WTC11 (cell line): Measurements from ENCODE around the gene MTHFD1L. TPM values are rescaled to one million over a fixed set of nuclear protein-coding genes. Genes with fewer than 3 reads are reported as not detected.
A peak's percentile ranks its signal among the peaks of the same experiment; 100 is the strongest.

ENCODE experiments used
- ATAC-seq: fragments of 200-7000 bp; cut with Tn5 transposase; 2 replicates; pipeline ENCODE4 v1.10.0; 2021; ENCODE audit warnings: mild to moderate bottlenecking, moderate library complexity
- CTCF ChIA-PET: fragments of 300-600 bp; sonication (Branson Sonifier 250); formaldehyde crosslinking; loops from one replicate; lab custom pipeline; 2021; ENCODE audit warnings: antibody characterized with exemption; lab: Charles Lee
- POLR2A ChIA-PET: fragments of 350-600 bp; sonication (Branson Sonifier 250); formaldehyde crosslinking; loops from one replicate; lab custom pipeline; 2021; ENCODE audit warnings: antibody characterized with exemption; lab: Charles Lee
- DNase-seq: peaks from one replicate; pipeline ENCODE4 v3.0.0; 2021; ENCODE audit warnings: low spot score
- H3K27ac Mint-ChIP-seq: 2 replicates; pipeline ENCODE4 v1.8.0; 2021; ENCODE audit warnings: mixed read lengths
- H3K27me3 Mint-ChIP-seq: 2 replicates; pipeline ENCODE4 v1.8.0; 2021; ENCODE audit warnings: low read depth, mild to moderate bottlenecking, moderate library complexity, mixed read lengths
- H3K36me3 Mint-ChIP-seq: 2 replicates; pipeline ENCODE4 v1.8.0; 2021; ENCODE audit warnings: mixed read lengths
- H3K4me1 Mint-ChIP-seq: 2 replicates; pipeline ENCODE4 v1.8.0; 2022; ENCODE audit warnings: mixed read lengths
- H3K4me3 Mint-ChIP-seq: 2 replicates; pipeline ENCODE4 v1.8.0; 2021; ENCODE audit warnings: mild to moderate bottlenecking, moderate library complexity, mixed read lengths
- H3K9me3 Mint-ChIP-seq: 2 replicates; pipeline ENCODE4 v1.8.0; 2021; ENCODE audit warnings: mixed read lengths
- ATF1 ChIP-seq: sonication (generic); formaldehyde crosslinking; IDR thresholded peaks from 2 replicates; pipeline ENCODE4 v1.8.1; 2023; ENCODE audit warnings: mild to moderate bottlenecking, moderate library complexity, missing genetic modification reagents
- ELF4 ChIP-seq: sonication (generic); formaldehyde crosslinking; IDR thresholded peaks from 2 replicates; pipeline ENCODE4 v1.8.1; 2022; ENCODE audit warnings: low read depth, mild to moderate bottlenecking, moderate library complexity, missing genetic modification reagents
- EMX1 ChIP-seq: fragments of 250-450 bp; sonication (Bioruptor Pico); IDR thresholded peaks from 2 replicates; pipeline ENCODE4 v1.8.0; 2021; ENCODE audit warnings: mild to moderate bottlenecking
- FOXP1 ChIP-seq: sonication (generic); formaldehyde crosslinking; IDR thresholded peaks from 2 replicates; pipeline ENCODE4 v1.8.0; 2022; ENCODE audit warnings: missing genetic modification reagents, mild to moderate bottlenecking, moderate library complexity, borderline replicate concordance
- GABPB1 ChIP-seq: sonication (generic); formaldehyde crosslinking; IDR thresholded peaks from 2 replicates; pipeline ENCODE4 v1.8.1; 2023; ENCODE audit warnings: mild to moderate bottlenecking, missing genetic modification reagents
- HMGA2 ChIP-seq: fragments of 250-450 bp; sonication (Bioruptor Pico); IDR thresholded peaks from 2 replicates; pipeline ENCODE4 v1.4.0; 2021; ENCODE audit warnings: mild to moderate bottlenecking, moderate library complexity
- MXD4 ChIP-seq: fragments of 250-450 bp; sonication (Bioruptor Pico); IDR thresholded peaks from 2 replicates; pipeline ENCODE4 v1.8.0; 2021; ENCODE audit warnings: mild to moderate bottlenecking, moderate library complexity, borderline replicate concordance
- NR1H2 ChIP-seq: sonication (generic); formaldehyde crosslinking; IDR thresholded peaks from 2 replicates; pipeline ENCODE4 v1.9.0; 2021; ENCODE audit warnings: mild to moderate bottlenecking, moderate library complexity, missing genetic modification reagents
- SMAD3 ChIP-seq: sonication (generic); formaldehyde crosslinking; IDR thresholded peaks from 2 replicates; pipeline ENCODE4 v1.8.0; 2022; ENCODE audit warnings: missing genetic modification reagents, mild to moderate bottlenecking, borderline replicate concordance
- TCF7 ChIP-seq: sonication (generic); formaldehyde crosslinking; IDR thresholded peaks from 2 replicates; pipeline ENCODE4 v1.8.0; 2022; ENCODE audit warnings: mild to moderate bottlenecking, low read depth, missing genetic modification reagents, moderate library complexity
- TEAD1 ChIP-seq: sonication (generic); formaldehyde crosslinking; IDR thresholded peaks from 2 replicates; pipeline ENCODE4 v1.8.0; 2022; ENCODE audit warnings: mild to moderate bottlenecking, missing genetic modification reagents
- ZNF263 ChIP-seq: sonication (generic); formaldehyde crosslinking; IDR thresholded peaks from 2 replicates; pipeline ENCODE4 v1.8.1; 2022; ENCODE audit warnings: low read depth, mild to moderate bottlenecking, moderate library complexity, missing genetic modification reagents
- ZNF416 ChIP-seq: fragments of 250-450 bp; sonication (Bioruptor Pico); IDR thresholded peaks from 2 replicates; pipeline ENCODE4 v1.9.0; 2021; ENCODE audit warnings: mild to moderate bottlenecking, inconsistent platforms
- total RNA-seq: library from RNA; stranded (reverse); gene quantifications from 3 replicates; pipeline ENCODE4 v1.2.3, GENCODE V29; 2021
- TF ChIP-seq, protein P1 (sequence below): fragments of 250-450 bp; sonication (Bioruptor Pico); IDR thresholded peaks from 2 replicates; pipeline ENCODE4 v1.8.0; 2021; ENCODE audit warnings: mild to moderate bottlenecking
- TF ChIP-seq, protein P2 (sequence below): fragments of 250-450 bp; sonication (Bioruptor Pico); IDR thresholded peaks from 2 replicates; pipeline ENCODE4 v1.9.0; 2021; ENCODE audit warnings: mild to moderate bottlenecking
- TF ChIP-seq, protein P3 (sequence below): sonication (generic); formaldehyde crosslinking; IDR thresholded peaks from 2 replicates; pipeline ENCODE4 v1.8.1; 2022; ENCODE audit warnings: low read depth, missing genetic modification reagents, borderline replicate concordance
- TF ChIP-seq, protein P4 (sequence below): fragments of 250-450 bp; sonication (Bioruptor Pico); IDR thresholded peaks from 2 replicates; pipeline ENCODE4 v2.1.2; 2022; ENCODE audit warnings: mild to moderate bottlenecking, moderate library complexity
- TF ChIP-seq, protein P5 (sequence below): sonication (generic); formaldehyde crosslinking; IDR thresholded peaks from 2 replicates; pipeline ENCODE4 v1.8.1; 2023; ENCODE audit warnings: mild to moderate bottlenecking, missing genetic modification reagents, borderline replicate concordance
- TF ChIP-seq, protein P6 (sequence below): fragments of 250-450 bp; sonication (Bioruptor Pico); IDR thresholded peaks from 2 replicates; pipeline ENCODE4 v1.9.0; 2021; ENCODE audit warnings: mild to moderate bottlenecking, borderline replicate concordance

The MTHFD1L gene
- total RNA-seq, 1 experiment from 2014 or later, result 104 TPM

DNA sequence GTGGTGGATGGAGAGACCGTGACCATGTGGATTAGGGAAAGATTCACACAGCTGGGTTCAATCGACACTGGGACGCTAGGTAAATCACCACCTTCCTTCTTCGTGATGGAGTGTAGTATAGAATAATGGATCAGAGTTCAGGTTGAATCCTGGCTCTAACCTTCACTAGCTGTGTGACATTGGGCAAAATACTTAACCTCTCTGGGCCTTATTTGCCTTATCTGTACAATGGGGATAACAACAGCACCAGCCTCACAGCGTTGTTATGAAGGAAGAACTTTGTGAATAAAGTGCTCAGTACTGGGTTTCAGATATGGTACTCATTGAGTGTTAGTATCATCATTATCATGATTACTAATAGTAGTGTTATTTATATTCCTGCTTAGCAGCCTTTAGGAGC is 248.1 kb downstream of the MTHFD1L start:
- ATAC-seq, result no peak
- peaks cover 3% of the 10 kb centered on the region for H3K4me1 Mint-ChIP-seq
- H3K4me3 Mint-ChIP-seq, result no peak overlapping the region
- H3K27ac Mint-ChIP-seq, result no peak overlapping the region
- no peaks in the 10 kb centered on the region for H3K9me3 Mint-ChIP-seq
- H3K36me3 Mint-ChIP-seq, result no peaks in the 10 kb centered on the region
- H3K27me3 Mint-ChIP-seq, result no peaks in the 10 kb centered on the region
- TF ChIP-seq ATF1 (CRISPR knock-in tag) (no peak), NR1H2 (CRISPR knock-in tag) (no peak), GABPB1 (CRISPR knock-in tag) (no peak), FOXP1 (CRISPR knock-in tag) (no peak), HMGA2 (CRISPR knock-in tag) (no peak)
- TF ChIP-seq, protein P1, sequence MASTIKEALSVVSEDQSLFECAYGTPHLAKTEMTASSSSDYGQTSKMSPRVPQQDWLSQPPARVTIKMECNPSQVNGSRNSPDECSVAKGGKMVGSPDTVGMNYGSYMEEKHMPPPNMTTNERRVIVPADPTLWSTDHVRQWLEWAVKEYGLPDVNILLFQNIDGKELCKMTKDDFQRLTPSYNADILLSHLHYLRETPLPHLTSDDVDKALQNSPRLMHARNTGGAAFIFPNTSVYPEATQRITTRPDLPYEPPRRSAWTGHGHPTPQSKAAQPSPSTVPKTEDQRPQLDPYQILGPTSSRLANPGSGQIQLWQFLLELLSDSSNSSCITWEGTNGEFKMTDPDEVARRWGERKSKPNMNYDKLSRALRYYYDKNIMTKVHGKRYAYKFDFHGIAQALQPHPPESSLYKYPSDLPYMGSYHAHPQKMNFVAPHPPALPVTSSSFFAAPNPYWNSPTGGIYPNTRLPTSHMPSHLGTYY, result no peak
- TF ChIP-seq, protein P2, sequence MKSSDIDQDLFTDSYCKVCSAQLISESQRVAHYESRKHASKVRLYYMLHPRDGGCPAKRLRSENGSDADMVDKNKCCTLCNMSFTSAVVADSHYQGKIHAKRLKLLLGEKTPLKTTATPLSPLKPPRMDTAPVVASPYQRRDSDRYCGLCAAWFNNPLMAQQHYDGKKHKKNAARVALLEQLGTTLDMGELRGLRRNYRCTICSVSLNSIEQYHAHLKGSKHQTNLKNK (CRISPR knock-in tag), result no peak
- DNase-seq, result no peak
- ChIA-PET POLR2A (no interaction called here), CTCF (no interaction called here)

DNA sequence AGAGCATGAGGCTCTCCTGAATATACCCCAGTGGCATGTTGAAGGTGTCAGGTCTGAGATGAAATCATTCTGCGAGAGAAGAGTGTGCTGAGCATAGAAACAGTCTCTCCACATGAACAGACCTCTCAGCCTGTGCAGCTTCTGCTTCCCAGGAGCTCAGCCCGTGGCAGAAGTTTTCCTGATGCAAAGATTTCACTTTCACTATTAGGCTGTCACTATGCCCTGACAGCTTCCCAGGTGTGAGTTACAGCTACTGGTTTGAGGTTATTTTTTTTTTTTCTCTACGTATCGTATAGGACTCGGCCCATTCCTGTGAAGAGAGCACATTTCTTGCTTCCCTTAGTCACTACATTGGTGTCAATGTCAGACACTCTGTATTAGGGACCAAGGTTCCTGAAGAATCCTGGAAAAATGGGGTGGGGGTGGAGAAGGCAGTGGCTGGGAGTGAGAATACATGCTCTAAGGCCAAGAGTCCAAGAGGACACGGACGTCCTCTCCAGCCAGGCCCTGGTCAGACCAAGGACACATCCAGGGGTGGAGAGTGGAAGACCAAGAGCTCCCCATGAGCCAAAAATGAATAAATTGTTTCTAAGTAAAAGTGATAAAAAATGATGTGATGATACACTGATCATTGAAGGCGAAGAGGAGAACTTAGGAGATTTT is 253.1 kb downstream of the MTHFD1L start:
- DNase-seq (no peak), ATAC-seq (no peak)
- peak overlapping the region; percentile 49; the same call in 1 of the 2 replicates for H3K27ac Mint-ChIP-seq
- H3K4me1 Mint-ChIP-seq, result no peaks in the 10 kb centered on the region
- no peak overlapping the region for H3K4me3 Mint-ChIP-seq
- H3K9me3 Mint-ChIP-seq, result no peaks in the 10 kb centered on the region
- no peaks in the 10 kb centered on the region for H3K27me3 Mint-ChIP-seq
- TF ChIP-seq MXD4 (no peak), ZNF263 (CRISPR knock-in tag) (no peak), ELF4 (CRISPR knock-in tag) (no peak), HMGA2 (CRISPR knock-in tag) (no peak), SMAD3 (CRISPR knock-in tag) (no peak), ZNF416 (CRISPR knock-in tag) (no peak), TEAD1 (CRISPR knock-in tag) (no peak), EMX1 (CRISPR knock-in tag) (no peak), TCF7 (CRISPR knock-in tag) (no peak)
- TF ChIP-seq, protein P3, sequence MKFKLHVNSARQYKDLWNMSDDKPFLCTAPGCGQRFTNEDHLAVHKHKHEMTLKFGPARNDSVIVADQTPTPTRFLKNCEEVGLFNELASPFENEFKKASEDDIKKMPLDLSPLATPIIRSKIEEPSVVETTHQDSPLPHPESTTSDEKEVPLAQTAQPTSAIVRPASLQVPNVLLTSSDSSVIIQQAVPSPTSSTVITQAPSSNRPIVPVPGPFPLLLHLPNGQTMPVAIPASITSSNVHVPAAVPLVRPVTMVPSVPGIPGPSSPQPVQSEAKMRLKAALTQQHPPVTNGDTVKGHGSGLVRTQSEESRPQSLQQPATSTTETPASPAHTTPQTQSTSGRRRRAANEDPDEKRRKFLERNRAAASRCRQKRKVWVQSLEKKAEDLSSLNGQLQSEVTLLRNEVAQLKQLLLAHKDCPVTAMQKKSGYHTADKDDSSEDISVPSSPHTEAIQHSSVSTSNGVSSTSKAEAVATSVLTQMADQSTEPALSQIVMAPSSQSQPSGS (CRISPR knock-in tag), result no peak
- TF ChIP-seq, protein P4, sequence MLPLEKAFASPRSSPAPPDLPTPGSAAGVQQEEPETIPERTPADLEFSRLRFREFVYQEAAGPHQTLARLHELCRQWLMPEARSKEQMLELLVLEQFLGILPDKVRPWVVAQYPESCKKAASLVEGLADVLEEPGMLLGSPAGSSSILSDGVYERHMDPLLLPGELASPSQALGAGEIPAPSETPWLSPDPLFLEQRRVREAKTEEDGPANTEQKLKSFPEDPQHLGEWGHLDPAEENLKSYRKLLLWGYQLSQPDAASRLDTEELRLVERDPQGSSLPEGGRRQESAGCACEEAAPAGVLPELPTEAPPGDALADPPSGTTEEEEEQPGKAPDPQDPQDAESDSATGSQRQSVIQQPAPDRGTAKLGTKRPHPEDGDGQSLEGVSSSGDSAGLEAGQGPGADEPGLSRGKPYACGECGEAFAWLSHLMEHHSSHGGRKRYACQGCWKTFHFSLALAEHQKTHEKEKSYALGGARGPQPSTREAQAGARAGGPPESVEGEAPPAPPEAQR, result no peak
- TF ChIP-seq, protein P5, sequence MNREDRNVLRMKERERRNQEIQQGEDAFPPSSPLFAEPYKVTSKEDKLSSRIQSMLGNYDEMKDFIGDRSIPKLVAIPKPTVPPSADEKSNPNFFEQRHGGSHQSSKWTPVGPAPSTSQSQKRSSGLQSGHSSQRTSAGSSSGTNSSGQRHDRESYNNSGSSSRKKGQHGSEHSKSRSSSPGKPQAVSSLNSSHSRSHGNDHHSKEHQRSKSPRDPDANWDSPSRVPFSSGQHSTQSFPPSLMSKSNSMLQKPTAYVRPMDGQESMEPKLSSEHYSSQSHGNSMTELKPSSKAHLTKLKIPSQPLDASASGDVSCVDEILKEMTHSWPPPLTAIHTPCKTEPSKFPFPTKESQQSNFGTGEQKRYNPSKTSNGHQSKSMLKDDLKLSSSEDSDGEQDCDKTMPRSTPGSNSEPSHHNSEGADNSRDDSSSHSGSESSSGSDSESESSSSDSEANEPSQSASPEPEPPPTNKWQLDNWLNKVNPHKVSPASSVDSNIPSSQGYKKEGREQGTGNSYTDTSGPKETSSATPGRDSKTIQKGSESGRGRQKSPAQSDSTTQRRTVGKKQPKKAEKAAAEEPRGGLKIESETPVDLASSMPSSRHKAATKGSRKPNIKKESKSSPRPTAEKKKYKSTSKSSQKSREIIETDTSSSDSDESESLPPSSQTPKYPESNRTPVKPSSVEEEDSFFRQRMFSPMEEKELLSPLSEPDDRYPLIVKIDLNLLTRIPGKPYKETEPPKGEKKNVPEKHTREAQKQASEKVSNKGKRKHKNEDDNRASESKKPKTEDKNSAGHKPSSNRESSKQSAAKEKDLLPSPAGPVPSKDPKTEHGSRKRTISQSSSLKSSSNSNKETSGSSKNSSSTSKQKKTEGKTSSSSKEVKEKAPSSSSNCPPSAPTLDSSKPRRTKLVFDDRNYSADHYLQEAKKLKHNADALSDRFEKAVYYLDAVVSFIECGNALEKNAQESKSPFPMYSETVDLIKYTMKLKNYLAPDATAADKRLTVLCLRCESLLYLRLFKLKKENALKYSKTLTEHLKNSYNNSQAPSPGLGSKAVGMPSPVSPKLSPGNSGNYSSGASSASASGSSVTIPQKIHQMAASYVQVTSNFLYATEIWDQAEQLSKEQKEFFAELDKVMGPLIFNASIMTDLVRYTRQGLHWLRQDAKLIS, result no peak
- TF ChIP-seq, protein P6, sequence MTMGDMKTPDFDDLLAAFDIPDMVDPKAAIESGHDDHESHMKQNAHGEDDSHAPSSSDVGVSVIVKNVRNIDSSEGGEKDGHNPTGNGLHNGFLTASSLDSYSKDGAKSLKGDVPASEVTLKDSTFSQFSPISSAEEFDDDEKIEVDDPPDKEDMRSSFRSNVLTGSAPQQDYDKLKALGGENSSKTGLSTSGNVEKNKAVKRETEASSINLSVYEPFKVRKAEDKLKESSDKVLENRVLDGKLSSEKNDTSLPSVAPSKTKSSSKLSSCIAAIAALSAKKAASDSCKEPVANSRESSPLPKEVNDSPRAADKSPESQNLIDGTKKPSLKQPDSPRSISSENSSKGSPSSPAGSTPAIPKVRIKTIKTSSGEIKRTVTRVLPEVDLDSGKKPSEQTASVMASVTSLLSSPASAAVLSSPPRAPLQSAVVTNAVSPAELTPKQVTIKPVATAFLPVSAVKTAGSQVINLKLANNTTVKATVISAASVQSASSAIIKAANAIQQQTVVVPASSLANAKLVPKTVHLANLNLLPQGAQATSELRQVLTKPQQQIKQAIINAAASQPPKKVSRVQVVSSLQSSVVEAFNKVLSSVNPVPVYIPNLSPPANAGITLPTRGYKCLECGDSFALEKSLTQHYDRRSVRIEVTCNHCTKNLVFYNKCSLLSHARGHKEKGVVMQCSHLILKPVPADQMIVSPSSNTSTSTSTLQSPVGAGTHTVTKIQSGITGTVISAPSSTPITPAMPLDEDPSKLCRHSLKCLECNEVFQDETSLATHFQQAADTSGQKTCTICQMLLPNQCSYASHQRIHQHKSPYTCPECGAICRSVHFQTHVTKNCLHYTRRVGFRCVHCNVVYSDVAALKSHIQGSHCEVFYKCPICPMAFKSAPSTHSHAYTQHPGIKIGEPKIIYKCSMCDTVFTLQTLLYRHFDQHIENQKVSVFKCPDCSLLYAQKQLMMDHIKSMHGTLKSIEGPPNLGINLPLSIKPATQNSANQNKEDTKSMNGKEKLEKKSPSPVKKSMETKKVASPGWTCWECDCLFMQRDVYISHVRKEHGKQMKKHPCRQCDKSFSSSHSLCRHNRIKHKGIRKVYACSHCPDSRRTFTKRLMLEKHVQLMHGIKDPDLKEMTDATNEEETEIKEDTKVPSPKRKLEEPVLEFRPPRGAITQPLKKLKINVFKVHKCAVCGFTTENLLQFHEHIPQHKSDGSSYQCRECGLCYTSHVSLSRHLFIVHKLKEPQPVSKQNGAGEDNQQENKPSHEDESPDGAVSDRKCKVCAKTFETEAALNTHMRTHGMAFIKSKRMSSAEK, result no peak
- ChIA-PET POLR2A (interaction anchor here (0.7 kb wide), 1 partner anchor 367 kb away, joined by 4 read pairs; no protein-coding TSS in a partner anchor), CTCF (interaction anchor here (0.7 kb wide), 1 partner anchor 104 kb away, joined by 3 read pairs; no protein-coding TSS in a partner anchor)
- H3K36me3 Mint-ChIP-seq, result no peaks in the 10 kb centered on the region
